GM18909 (cell line): Measurements from ENCODE around the gene FBXO45.
"Not testable (repeated sequence)": the region's sequence is repeated elsewhere in the genome, so short reads cannot be mapped to it uniquely, and the experiment has no call there.

ENCODE experiments used
- ATAC-seq: cut with Tn5 transposase; IDR thresholded peaks from one replicate; pipeline ENCODE4 v1.9.1; 2021; ENCODE audit warnings: mild to moderate bottlenecking; ENCODE audit not compliant: unreplicated experiment, poor library complexity

The FBXO45 gene

GRCh38 chr3:196554205-196554604 is 14.3 kb upstream of the FBXO45 start:
- no peak for ATAC-seq

- ATAC-seq = no peak
These were observed 13.2 kb upstream of the FBXO45 start for GRCh38 chr3:196555295-196555694.

- ATAC-seq = no peak
These were observed 11.2 kb upstream of the FBXO45 start for GRCh38 chr3:196557236-196557635.

GRCh38 chr3:196558476-196558875 is 10.0 kb upstream of the FBXO45 start:
- ATAC-seq = no peak

- no peak for ATAC-seq
These were observed 8.6 kb upstream of the FBXO45 start for GRCh38 chr3:196559826-196560225.

- no peak for ATAC-seq
These were observed 4.7 kb upstream of the FBXO45 start for GRCh38 chr3:196563721-196564225.

- ATAC-seq = peak; percentile 57
These were observed 600 bp downstream of the FBXO45 start for GRCh38 chr3:196569003-196569516.

GRCh38 chr3:196570332-196570731 is 1.9 kb downstream of the FBXO45 start:
- ATAC-seq = not testable (repeated sequence)

- ATAC-seq = no peak
These were observed 3.9 kb downstream of the FBXO45 start for GRCh38 chr3:196572389-196572788.

- ATAC-seq = no peak
These were observed 16.7 kb downstream of the FBXO45 start for GRCh38 chr3:196585044-196585757.

GRCh38 chr3:196590279-196590678 is 21.8 kb downstream of the FBXO45 start:
- ATAC-seq = no peak

- no peak for ATAC-seq
These were observed 27.9 kb downstream of the FBXO45 start for GRCh38 chr3:196596355-196596754.

- ATAC-seq = not testable (repeated sequence)
These were observed 29.7 kb downstream of the FBXO45 start for GRCh38 chr3:196597971-196598733.

- no peak for ATAC-seq
These were observed 31.3 kb downstream of the FBXO45 start for GRCh38 chr3:196599734-196600128.

GRCh38 chr3:196600359-196600758 is 31.9 kb downstream of the FBXO45 start:
- ATAC-seq = no peak

GRCh38 chr3:196602673-196603072 is 34.2 kb downstream of the FBXO45 start:
- ATAC-seq = no peak

- no peak for ATAC-seq
These were observed 35.2 kb downstream of the FBXO45 start for GRCh38 chr3:196603683-196604082.

- no peak for ATAC-seq
These were observed 36.1 kb downstream of the FBXO45 start for GRCh38 chr3:196604548-196604947.

GRCh38 chr3:196608693-196609092 is 40.2 kb downstream of the FBXO45 start:
- ATAC-seq = no peak

GRCh38 chr3:196609343-196609775 is 40.9 kb downstream of the FBXO45 start:
- peak; percentile 77 for ATAC-seq

GRCh38 chr3:196609805-196610515 is 41.5 kb downstream of the FBXO45 start:
- no peak for ATAC-seq
